Liver (tissue), 9 donors: ENCODE measurements around the gene PCSK4. TPM values are rescaled to one million over a fixed set of nuclear protein-coding genes. Genes with fewer than 3 reads are reported as not detected.

Source experiments
- DNase-seq: peaks from one replicate; pipeline ENCODE4 v3.0.0-alpha.2; 2017; ENCODE audit warnings: low spot score
- H3K27ac ChIP-seq, 2 donors: one replicate each; pipeline ENCODE4 v1.7.0; 2013; ENCODE audit warnings: inconsistent platforms in 2 of 2, low read length in 2 of 2, control low read depth in 1 of 2, low read depth in 1 of 2, mild to moderate bottlenecking in 1 of 2
- H3K27me3 ChIP-seq, 4 donors: one replicate each; pipeline versions ENCODE4 v1.6.1 to v1.7.0; 2013; ENCODE audit warnings: low read length in 3 of 4, inconsistent platforms in 1 of 4, mild to moderate bottlenecking in 1 of 4, moderate library complexity in 1 of 4; ENCODE audit not compliant: control insufficient read depth in 4 of 4, insufficient read depth in 4 of 4
- H3K36me3 ChIP-seq, 4 donors: one replicate each; pipeline versions ENCODE4 v1.6.1 to v1.7.0; 2013; ENCODE audit warnings: low read length in 3 of 4, mild to moderate bottlenecking in 3 of 4, low read depth in 1 of 4, moderate library complexity in 1 of 4; ENCODE audit not compliant: control insufficient read depth in 4 of 4, insufficient read depth in 3 of 4
- H3K4me1 ChIP-seq, 4 donors: one replicate each; pipeline versions ENCODE4 v1.6.1 to v1.7.0; 2013; ENCODE audit warnings: low read length in 3 of 4, mild to moderate bottlenecking in 3 of 4, moderate library complexity in 1 of 4; ENCODE audit not compliant: control insufficient read depth in 4 of 4, insufficient read depth in 4 of 4
- H3K4me3 ChIP-seq, 3 donors: one replicate each; pipeline versions ENCODE4 v1.6.1 to v1.7.0; 2013; ENCODE audit warnings: low read length in 3 of 3, control low read depth in 1 of 3, low read depth in 1 of 3, mild to moderate bottlenecking in 1 of 3
- H3K9ac ChIP-seq, 2 donors: one replicate each; pipeline ENCODE4 v1.7.0; 2013; ENCODE audit warnings: low read length in 2 of 2, mild to moderate bottlenecking in 2 of 2, moderate library complexity in 2 of 2, control low read depth in 1 of 2, low read depth in 1 of 2
- H3K9me3 ChIP-seq, 4 donors: one replicate each; pipeline versions ENCODE4 v1.6.1 to v1.7.0; 2013; ENCODE audit warnings: low read length in 3 of 4; ENCODE audit not compliant: control insufficient read depth in 4 of 4
- ATF3 ChIP-seq: IDR thresholded peaks from 2 replicates; pipeline ENCODE4 v1.6.1; 2016; ENCODE audit warnings: antibody characterized with exemption
- CTCF ChIP-seq: fragments of 150-350 bp; IDR thresholded peaks from 2 replicates; pipeline ENCODE4 v1.5.1; 2017; ENCODE audit warnings: improper control_type of control experiment, low read depth, low read length; ENCODE audit not compliant: missing input control
- EGR1 ChIP-seq, 2 donors: IDR thresholded peaks; 2 replicates each; pipeline ENCODE4 v1.6.1; 2016 to 2018; ENCODE audit warnings: antibody characterized with exemption in 2 of 2, low read depth in 2 of 2
- FOXA1 ChIP-seq: IDR thresholded peaks from 2 replicates; pipeline ENCODE4 v1.6.1; 2016; ENCODE audit warnings: antibody characterized with exemption
- FOXA2 ChIP-seq: IDR thresholded peaks from 2 replicates; pipeline ENCODE4 v1.6.1; 2016; ENCODE audit warnings: antibody characterized with exemption
- GABPA ChIP-seq, 2 donors: IDR thresholded peaks in 1 of 2; conservative IDR thresholded peaks in 1 of 2; 2 replicates each; pipeline ENCODE4 v1.6.1; 2016; ENCODE audit warnings: antibody characterized with exemption in 2 of 2, mild to moderate bottlenecking in 1 of 2, moderate library complexity in 1 of 2
- HNF4A ChIP-seq, 2 donors: conservative IDR thresholded peaks; 2 replicates each; pipeline ENCODE4 v1.6.1; 2016; ENCODE audit warnings: antibody characterized with exemption in 2 of 2, mild to moderate bottlenecking in 2 of 2
- HNF4G ChIP-seq: IDR thresholded peaks from 2 replicates; pipeline ENCODE4 v1.6.1; 2016; ENCODE audit warnings: antibody characterized with exemption
- JUND ChIP-seq, 2 donors: IDR thresholded peaks; 2 replicates each; pipeline ENCODE4 v1.6.1; 2016; ENCODE audit warnings: antibody characterized with exemption in 2 of 2
- MAX ChIP-seq: IDR thresholded peaks from 2 replicates; pipeline ENCODE4 v1.6.1; 2016; ENCODE audit warnings: antibody characterized with exemption
- NR2F2 ChIP-seq: IDR thresholded peaks from 2 replicates; pipeline ENCODE4 v1.6.1; 2016; ENCODE audit warnings: antibody characterized with exemption
- RAD21 ChIP-seq, 2 donors: IDR thresholded peaks; 2 replicates each; pipeline ENCODE4 v1.6.1; 2016; ENCODE audit warnings: antibody characterized with exemption in 2 of 2, mild to moderate bottlenecking in 2 of 2
- REST ChIP-seq: IDR thresholded peaks from 2 replicates; pipeline ENCODE4 v1.6.1; 2016; ENCODE audit warnings: antibody characterized with exemption, mild to moderate bottlenecking
- SP1 ChIP-seq: IDR thresholded peaks from 2 replicates; pipeline ENCODE4 v1.6.1; 2018; ENCODE audit warnings: antibody characterized with exemption, mild to moderate bottlenecking
- TAF1 ChIP-seq: conservative IDR thresholded peaks from 2 replicates; pipeline ENCODE4 v1.6.1; 2016; ENCODE audit warnings: antibody characterized with exemption, mild to moderate bottlenecking
- YY1 ChIP-seq: IDR thresholded peaks from 2 replicates; pipeline ENCODE4 v1.6.1; 2016; ENCODE audit warnings: antibody characterized with exemption, mild to moderate bottlenecking
- ZBTB33 ChIP-seq: IDR thresholded peaks from 2 replicates; pipeline ENCODE4 v1.6.1; 2016; ENCODE audit warnings: antibody characterized with exemption
- WGBS: extraction: QIAGEN DNeasy Blood & Tissue Kit; methylation state at CpG from one replicate; pipeline ENCODE4 v1.1.7; 2013; 5-methylcytosine and 5-hydroxymethylcytosine counted together
- polyA plus RNA-seq, 2 donors: library from polyadenylated mRNA; stranded (reverse) in 1 of 2; unstranded in 1 of 2; fragments of 200-250 nt in 1 of 2; fragments of >200 nt in 1 of 2; fragmentation: Nextera tagmentation in 1 of 2; extraction: Ambion mirVana in 1 of 2; gene quantifications; one replicate each; pipeline versions ENCODE4 v1.2.1 to v1.2.3, GENCODE V29; 2013 to 2015
- total RNA-seq, 2 donors: library from RNA; depleted of rRNA; stranded (reverse); fragments of >200 nt; gene quantifications; one replicate each; pipeline ENCODE4 v1.2.3, GENCODE V29; 2014
- donor health status: healthy.
- donor health status: healthy.
- donor health status: healthy.
- donor health status: healthy.
- donor health status: healthy.

The PCSK4 gene
- total and polyA plus RNA-seq, 4 donors = 0.60 to 2.6 (median 1.9) TPM

GRCh38 chr19:1467215-1467489 is 23.0 kb downstream of the PCSK4 start:
- TF ChIP-seq HNF4A (conservative IDR thresholded peaks at IDR 0.05) (no peak), TAF1 (no peak), GABPA (IDR thresholded peaks at IDR 0.05 in 1 of 2, conservative IDR thresholded peaks at IDR 0.05 in 1 of 2) (no peak), MAX (no peak), REST (no peak), EGR1 (IDR thresholded peaks at IDR 0.05; ENCODE audit: low read depth in 2 of 2) (no peak), HNF4G (no peak), ATF3 (no peak), ZBTB33 (no peak), YY1 (no peak), FOXA2 (no peak), CTCF (no peak), NR2F2 (no peak), JUND (IDR thresholded peaks at IDR 0.05) (no peak), SP1 (no peak)
- Histone ChIP-seq H3K4me3 (no peak overlapping the region), H3K36me3 (no peaks in the 10 kb centered on the region), H3K27me3 (peaks cover 0 to 11% (median 7%) of the 10 kb centered on the region in 4 donors), H3K27ac (no peak overlapping the region), H3K9ac (no peak overlapping the region), H3K4me1 (peaks cover 30 to 62% (median 44%) of the 10 kb centered on the region in 4 donors), H3K9me3 (no peaks in the 10 kb centered on the region)
- 17% methylated on average over 36 of the region's 36 CpGs for WGBS
- DNase-seq = no peak

- H3K4me3 ChIP-seq = no peak overlapping the region
- WGBS = 51% methylated on average over 70 of the region's 70 CpGs
- no peak for TF ChIP-seq EGR1 (IDR thresholded peaks at IDR 0.05; ENCODE audit: low read depth in 2 of 2)
- TF ChIP-seq RAD21 (IDR thresholded peaks at IDR 0.05) = no peak
- TF ChIP-seq HNF4A (conservative IDR thresholded peaks at IDR 0.05) = no peak
- no peak for TF ChIP-seq FOXA1
- TF ChIP-seq SP1 = no peak
- TF ChIP-seq NR2F2 = no peak
- no peak for TF ChIP-seq TAF1
- H3K27me3 ChIP-seq = peaks cover 0 to 11% (median 7%) of the 10 kb centered on the region in 4 donors
- no peaks in the 10 kb centered on the region for H3K36me3 ChIP-seq
- no peak overlapping the region for H3K27ac ChIP-seq
- peaks cover 30 to 58% (median 44%) of the 10 kb centered on the region in 4 donors for H3K4me1 ChIP-seq
- no peaks in the 10 kb centered on the region for H3K9me3 ChIP-seq
- no peak overlapping the region for H3K9ac ChIP-seq
- DNase-seq = no peak
Measured at GRCh38 chr19:1466461-1467214, 23.5 kb downstream of the PCSK4 start.
